Calu3 (cell line): ENCODE data around the gene CACNA1E. TPM values are rescaled to one million over a fixed set of nuclear protein-coding genes. Genes with fewer than 3 reads are reported as not detected.

Experiments
- BruUV-seq: library from RNA; stranded (reverse); fragments of 400-500 nt; replicated peaks from 2 replicates; lab custom pipeline; 2021; lab: Mats Ljungman, UMichigan
- CTCF ChIA-PET: fragments of 300-600 bp; sonication (Branson Sonifier 250); formaldehyde crosslinking; loops from one replicate; lab custom pipeline; 2022; ENCODE audit warnings: antibody characterized with exemption; lab: Charles Lee
- DNase-seq: peaks from one replicate; pipeline ENCODE4 v3.0.0; 2022
- H3K27ac Mint-ChIP-seq: one replicate; pipeline ENCODE4 v1.8.0; 2022; ENCODE audit warnings: mixed read lengths; ENCODE audit not compliant: unreplicated experiment
- H3K27me3 Mint-ChIP-seq: one replicate; pipeline ENCODE4 v1.8.0; 2022; ENCODE audit warnings: mixed read lengths; ENCODE audit not compliant: unreplicated experiment
- H3K36me3 Mint-ChIP-seq: one replicate; pipeline ENCODE4 v1.8.0; 2022; ENCODE audit warnings: mild to moderate bottlenecking, moderate library complexity, mixed read lengths; ENCODE audit not compliant: insufficient read depth, unreplicated experiment
- H3K4me1 Mint-ChIP-seq: one replicate; pipeline ENCODE4 v1.8.0; 2022; ENCODE audit warnings: mild to moderate bottlenecking, low read depth, mixed read lengths; ENCODE audit not compliant: unreplicated experiment
- H3K4me3 Mint-ChIP-seq: one replicate; pipeline ENCODE4 v1.8.0; 2022; ENCODE audit warnings: mild to moderate bottlenecking, low read depth, moderate library complexity, mixed read lengths; ENCODE audit not compliant: unreplicated experiment
- H3K9me3 Mint-ChIP-seq: one replicate; pipeline ENCODE4 v1.8.0; 2022; ENCODE audit warnings: low read depth, mixed read lengths; ENCODE audit not compliant: unreplicated experiment
- intact Hi-C: fragments of 100-400 bp; cut with micrococcal nuclease; formaldehyde crosslinking; loops from one replicate; pipeline ENCODE4 v1.10.0; 2022; ENCODE audit not compliant: unreplicated experiment
- total RNA-seq: library from RNA; stranded (reverse); gene quantifications from 2 replicates; pipeline ENCODE4 v1.2.3, GENCODE V29; 2022
- TF ChIP-seq, protein P1 (sequence below): fragments of 200-600 bp; IDR thresholded peaks from one replicate; pipeline ENCODE4 v1.8.0; 2022; ENCODE audit warnings: antibody characterized with exemption; ENCODE audit not compliant: unreplicated experiment

Gene CACNA1E
- total RNA-seq, 1 experiment from 2014 or later, result not detected

DNA sequence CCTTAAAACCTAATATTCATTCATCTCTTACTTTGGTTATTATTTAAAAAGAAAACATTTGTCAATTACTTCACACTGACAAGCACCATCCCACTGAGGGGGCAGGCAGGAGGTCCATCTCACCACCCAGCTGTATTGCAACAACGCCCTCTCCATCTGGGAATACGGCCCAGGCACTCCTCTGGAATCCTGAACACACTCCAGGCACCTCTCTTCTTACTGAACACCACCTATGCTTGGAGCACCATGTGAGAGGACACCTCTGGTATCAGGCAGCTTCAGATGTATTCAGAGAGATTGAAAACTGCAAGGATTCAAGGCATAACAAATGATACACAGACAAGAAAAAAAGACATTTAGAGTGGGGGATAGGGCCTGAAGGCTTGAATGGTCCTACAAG is 147.1 kb downstream of the CACNA1E start:
- CTCF ChIA-PET, result interaction anchor here (0.7 kb wide), 1 partner anchor 776 kb away, joined by 3 read pairs; no protein-coding TSS in a partner anchor
- Mint-ChIP-seq H3K4me1 (no peaks in the 10 kb centered on the region), H3K27me3 (peaks cover 24% of the 10 kb centered on the region), H3K9me3 (no peaks in the 10 kb centered on the region), H3K4me3 (no peak overlapping the region), H3K36me3 (no peaks in the 10 kb centered on the region), H3K27ac (no peak overlapping the region)
- intact Hi-C loops, result no loop called here
- BruUV-seq, result no TSS peak
- DNase-seq, result no peak
- TF ChIP-seq, protein P1, sequence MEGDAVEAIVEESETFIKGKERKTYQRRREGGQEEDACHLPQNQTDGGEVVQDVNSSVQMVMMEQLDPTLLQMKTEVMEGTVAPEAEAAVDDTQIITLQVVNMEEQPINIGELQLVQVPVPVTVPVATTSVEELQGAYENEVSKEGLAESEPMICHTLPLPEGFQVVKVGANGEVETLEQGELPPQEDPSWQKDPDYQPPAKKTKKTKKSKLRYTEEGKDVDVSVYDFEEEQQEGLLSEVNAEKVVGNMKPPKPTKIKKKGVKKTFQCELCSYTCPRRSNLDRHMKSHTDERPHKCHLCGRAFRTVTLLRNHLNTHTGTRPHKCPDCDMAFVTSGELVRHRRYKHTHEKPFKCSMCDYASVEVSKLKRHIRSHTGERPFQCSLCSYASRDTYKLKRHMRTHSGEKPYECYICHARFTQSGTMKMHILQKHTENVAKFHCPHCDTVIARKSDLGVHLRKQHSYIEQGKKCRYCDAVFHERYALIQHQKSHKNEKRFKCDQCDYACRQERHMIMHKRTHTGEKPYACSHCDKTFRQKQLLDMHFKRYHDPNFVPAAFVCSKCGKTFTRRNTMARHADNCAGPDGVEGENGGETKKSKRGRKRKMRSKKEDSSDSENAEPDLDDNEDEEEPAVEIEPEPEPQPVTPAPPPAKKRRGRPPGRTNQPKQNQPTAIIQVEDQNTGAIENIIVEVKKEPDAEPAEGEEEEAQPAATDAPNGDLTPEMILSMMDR, result no peak

DNA sequence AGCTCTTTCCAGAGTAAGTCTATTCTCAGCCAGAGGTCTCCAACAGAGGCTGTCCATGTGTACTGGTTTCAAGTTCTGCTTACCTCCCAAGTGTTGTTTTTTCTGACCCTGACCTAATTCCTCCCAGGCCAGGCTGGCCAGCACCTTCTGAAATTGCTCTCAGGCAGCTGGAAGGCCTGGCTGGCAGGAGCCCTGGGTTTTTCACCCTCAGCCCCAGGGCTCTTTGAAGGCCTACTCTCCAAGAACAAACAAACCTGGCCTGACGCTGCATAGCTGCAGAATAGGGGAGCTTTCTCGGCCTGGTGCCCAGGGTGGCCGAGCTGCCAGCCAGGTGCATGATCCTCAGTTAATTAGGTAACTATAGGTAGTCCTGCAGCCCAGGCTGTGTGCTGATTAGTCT is 147.5 kb downstream of the CACNA1E start:
- Mint-ChIP-seq H3K4me3 (no peak overlapping the region), H3K36me3 (no peaks in the 10 kb centered on the region), H3K27me3 (peaks cover 24% of the 10 kb centered on the region), H3K27ac (no peak overlapping the region), H3K9me3 (no peaks in the 10 kb centered on the region), H3K4me1 (no peaks in the 10 kb centered on the region)
- intact Hi-C loops, result no loop called here
- no TSS peak for BruUV-seq
- DNase-seq, result no peak
- CTCF ChIA-PET, result no interaction called here
- TF ChIP-seq, protein P1, result no peak

DNA sequence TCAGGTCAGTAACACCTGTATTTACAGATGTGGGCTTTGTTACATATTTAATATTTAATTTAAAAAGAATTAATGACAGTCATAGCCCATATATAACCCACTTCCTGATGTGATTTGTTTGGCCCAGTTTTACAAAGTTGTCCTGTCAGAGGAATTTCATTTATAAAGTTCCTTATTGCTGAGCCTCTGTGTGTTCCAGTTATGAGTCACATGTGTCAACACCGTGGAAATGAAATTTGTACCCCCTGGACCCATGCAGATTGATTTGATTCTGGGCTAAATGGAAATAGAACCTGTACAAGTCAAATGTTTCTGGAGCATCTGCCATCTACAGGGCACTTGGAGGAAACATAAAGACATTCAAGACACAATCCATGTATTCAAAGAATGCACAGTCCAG is 149.2 kb downstream of the CACNA1E start:
- intact Hi-C loops, result no loop called here
- no peak overlapping the region for H3K4me3 Mint-ChIP-seq
- TF ChIP-seq, protein P1, result no peak
- no peaks in the 10 kb centered on the region for H3K36me3 Mint-ChIP-seq
- H3K27me3 Mint-ChIP-seq, result peaks cover 32% of the 10 kb centered on the region
- no TSS peak for BruUV-seq
- H3K27ac Mint-ChIP-seq, result no peak overlapping the region
- no peak for DNase-seq
- H3K4me1 Mint-ChIP-seq, result no peaks in the 10 kb centered on the region
- H3K9me3 Mint-ChIP-seq, result peaks cover 3% of the 10 kb centered on the region
- CTCF ChIA-PET, result interaction anchor here (1.1 kb wide), 1 partner anchor 15 kb away, joined by 3 read pairs; no protein-coding TSS in a partner anchor

DNA sequence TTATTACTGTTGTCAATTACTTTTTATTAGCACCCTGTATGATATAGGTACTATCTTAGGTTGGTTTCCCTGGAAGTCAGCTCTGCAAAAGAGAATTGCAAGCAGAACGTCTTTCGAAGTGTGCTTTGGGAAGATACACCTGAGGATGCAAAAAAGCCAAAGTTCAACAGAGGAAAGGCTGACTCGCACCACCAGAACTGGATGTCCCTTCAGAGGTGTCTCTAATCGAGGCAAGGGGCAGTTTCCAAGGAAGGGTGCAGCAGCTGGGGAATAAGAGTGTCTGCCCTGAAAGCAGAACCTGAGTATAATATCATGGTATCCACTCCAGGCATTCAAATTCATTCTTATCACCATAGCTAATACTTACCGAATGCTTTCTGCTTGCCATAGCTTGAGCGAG is 149.6 kb downstream of the CACNA1E start:
- Mint-ChIP-seq H3K9me3 (peaks cover 4% of the 10 kb centered on the region), H3K4me3 (no peak overlapping the region), H3K36me3 (no peaks in the 10 kb centered on the region), H3K4me1 (no peaks in the 10 kb centered on the region), H3K27me3 (peaks cover 37% of the 10 kb centered on the region), H3K27ac (no peak overlapping the region)
- BruUV-seq, result no TSS peak
- CTCF ChIA-PET, result interaction anchor here (1.1 kb wide), 2 partner anchors 16 to 35 kb away, joined by 3 read pairs; no protein-coding TSS in a partner anchor
- DNase-seq, result no peak
- intact Hi-C loops, result no loop called here
- TF ChIP-seq, protein P1, result no peak
